ENCODE results near the gene TNS3.

DNA sequence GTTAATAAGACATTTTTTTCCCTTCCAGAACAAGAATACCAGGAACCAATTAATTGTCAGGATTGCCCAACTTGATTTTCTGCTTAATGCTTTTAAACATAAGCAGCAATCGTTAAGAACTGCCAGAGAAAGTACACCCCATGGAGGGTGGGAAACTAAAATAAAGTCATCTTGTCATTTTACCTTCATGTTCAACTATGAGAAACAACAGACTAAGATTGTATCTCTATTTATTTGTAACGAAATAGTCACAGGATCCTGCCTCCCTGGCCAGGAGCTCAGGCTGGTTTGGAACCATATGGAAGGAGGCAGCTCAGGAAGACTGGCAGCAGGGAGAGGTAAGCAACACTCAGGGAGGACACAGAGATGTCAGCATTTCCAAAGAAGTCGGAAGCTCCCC lies 129.6 kb downstream of the TNS3 start:
- TF ChIP-seq, protein P1, sequence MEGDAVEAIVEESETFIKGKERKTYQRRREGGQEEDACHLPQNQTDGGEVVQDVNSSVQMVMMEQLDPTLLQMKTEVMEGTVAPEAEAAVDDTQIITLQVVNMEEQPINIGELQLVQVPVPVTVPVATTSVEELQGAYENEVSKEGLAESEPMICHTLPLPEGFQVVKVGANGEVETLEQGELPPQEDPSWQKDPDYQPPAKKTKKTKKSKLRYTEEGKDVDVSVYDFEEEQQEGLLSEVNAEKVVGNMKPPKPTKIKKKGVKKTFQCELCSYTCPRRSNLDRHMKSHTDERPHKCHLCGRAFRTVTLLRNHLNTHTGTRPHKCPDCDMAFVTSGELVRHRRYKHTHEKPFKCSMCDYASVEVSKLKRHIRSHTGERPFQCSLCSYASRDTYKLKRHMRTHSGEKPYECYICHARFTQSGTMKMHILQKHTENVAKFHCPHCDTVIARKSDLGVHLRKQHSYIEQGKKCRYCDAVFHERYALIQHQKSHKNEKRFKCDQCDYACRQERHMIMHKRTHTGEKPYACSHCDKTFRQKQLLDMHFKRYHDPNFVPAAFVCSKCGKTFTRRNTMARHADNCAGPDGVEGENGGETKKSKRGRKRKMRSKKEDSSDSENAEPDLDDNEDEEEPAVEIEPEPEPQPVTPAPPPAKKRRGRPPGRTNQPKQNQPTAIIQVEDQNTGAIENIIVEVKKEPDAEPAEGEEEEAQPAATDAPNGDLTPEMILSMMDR (conservative IDR thresholded peaks at IDR 0.05 in 1 of 2, IDR thresholded peaks at IDR 0.05 in 1 of 2; ENCODE audit: extremely low read depth in 1 of 2, insufficient read depth in 1 of 2, low read depth in 1 of 2, low read length in 2 of 2), result no peak
- no peak for TF ChIP-seq EZH2 (IDR thresholded peaks at IDR 0.05; ENCODE audit: borderline replicate concordance, low read length)
